ENCODE results near the gene BSND. TPM values are rescaled to one million over a fixed set of nuclear protein-coding genes. Genes with fewer than 3 reads are reported as not detected.

The BSND gene
- total RNA-seq = not detected

GRCh38 chr1:54998677-54999076, at the start of gene BSND:
BSND (plus strand) TSS chr1:54998933; CDS start chr1:54999187, 254 bp downstream.
- Histone ChIP-seq H3K4me1 (peaks cover 0 to 6% of the 10 kb centered on the region in 2 donors), H3K4me3 (no peak within 1 kb of the TSS), H3K27ac (no peak within 1 kb of the TSS), H3K36me3 (no peaks in the 10 kb centered on the region), H3K9me3 (no peaks in the 10 kb centered on the region), H3K27me3 (peaks cover 13 to 16% (median 16%) of the 10 kb centered on the region in 3 donors)
- no peak for DNase-seq
- in situ Hi-C loops (cut with MboI; ENCODE audit: low sequenced_read_pairs in 4 of 4) = loop anchor here in 3 of 4 donors (5.0 kb wide), 2 partner anchors 46 to 51 kb away; no protein-coding TSS in a partner anchor
- intact Hi-C loops (cut with DNase I; ENCODE audit: low total_unique reads) = no loop called here
- TF ChIP-seq CTCF (IDR thresholded peaks at IDR 0.05 in 4 of 5, conservative IDR thresholded peaks at IDR 0.05 in 1 of 5) (no peak), POLR2A (IDR thresholded peaks at IDR 0.05) (no peak)
- ATAC-seq = no peak

- Histone ChIP-seq H3K4me3 (no peak overlapping the region), H3K4me1 (peaks cover 7 to 9% of the 10 kb centered on the region in 2 donors), H3K27me3 (no peaks in the 10 kb centered on the region), H3K36me3 (no peaks in the 10 kb centered on the region), H3K9me3 (no peaks in the 10 kb centered on the region), H3K27ac (no peak overlapping the region)
- no peak for ATAC-seq
- in situ Hi-C loops (cut with MboI; ENCODE audit: low sequenced_read_pairs in 4 of 4) = loop anchor here in 2 of 4 donors (5.0 kb wide), 1 partner anchor 48 kb away; the partner anchor contains the start of gene BSND (in 2 of the 2)
- TF ChIP-seq POLR2A (IDR thresholded peaks at IDR 0.05) (no peak), CTCF (IDR thresholded peaks at IDR 0.05 in 4 of 5, conservative IDR thresholded peaks at IDR 0.05 in 1 of 5) (no peak)
- no peak for DNase-seq
- intact Hi-C loops (cut with DNase I; ENCODE audit: low total_unique reads) = no loop called here
These were observed 49.7 kb upstream of the BSND start for GRCh38 chr1:54949053-54949452.

- H3K27me3 ChIP-seq = no peaks in the 10 kb centered on the region
- no peak for ATAC-seq
- no peak for DNase-seq
- no peak overlapping the region for H3K4me3 ChIP-seq
- H3K4me1 ChIP-seq = peaks cover 7 to 9% of the 10 kb centered on the region in 2 donors
- H3K9me3 ChIP-seq = no peaks in the 10 kb centered on the region
- TF ChIP-seq POLR2A (IDR thresholded peaks at IDR 0.05) (no peak), CTCF (IDR thresholded peaks at IDR 0.05 in 4 of 5, conservative IDR thresholded peaks at IDR 0.05 in 1 of 5) (no peak)
- intact Hi-C loops (cut with DNase I; ENCODE audit: low total_unique reads) = loop anchor here (1.0 kb wide), 2 partner anchors 46 to 72 kb away; no protein-coding TSS in a partner anchor
- H3K36me3 ChIP-seq = no peaks in the 10 kb centered on the region
- in situ Hi-C loops (cut with MboI; ENCODE audit: low sequenced_read_pairs in 4 of 4) = loop anchor here in 2 of 4 donors (5.0 kb wide), 2 partner anchors 42 to 47 kb away; partner anchors contain the start of gene BSND (in 1 of the 2)
- peak overlapping the region in 1 of 4 donors; percentile 75 for H3K27ac ChIP-seq
These were observed 48.7 kb upstream of the BSND start for GRCh38 chr1:54950006-54950368.

- ATAC-seq = peak; percentile 94 to 95
- intact Hi-C loops (cut with DNase I; ENCODE audit: low total_unique reads) = loop anchor here (1.0 kb wide), 2 partner anchors 46 to 72 kb away; no protein-coding TSS in a partner anchor
- Histone ChIP-seq H3K36me3 (no peaks in the 10 kb centered on the region), H3K27me3 (no peaks in the 10 kb centered on the region), H3K4me1 (peaks cover 5 to 7% of the 10 kb centered on the region in 2 donors), H3K9me3 (no peaks in the 10 kb centered on the region), H3K27ac (peak overlapping the region; percentile 23 to 75 (median 61)), H3K4me3 (peak overlapping the region in 3 of 4 donors; percentile 35 to 48 (median 39))
- DNase-seq = peak; percentile 35 to 66
- TF ChIP-seq CTCF (IDR thresholded peaks at IDR 0.05 in 4 of 5, conservative IDR thresholded peaks at IDR 0.05 in 1 of 5) = peak; percentile 51 to 88 (median 79)
- TF ChIP-seq POLR2A (IDR thresholded peaks at IDR 0.05) = no peak
- in situ Hi-C loops (cut with MboI; ENCODE audit: low sequenced_read_pairs in 4 of 4) = loop anchor here in 2 of 4 donors (5.0 kb wide), 2 partner anchors 42 to 47 kb away; partner anchors contain the start of gene BSND (in 1 of the 2)
These were observed 48.2 kb upstream of the BSND start for GRCh38 chr1:54950369-54951163.

Measured in gastrocnemius medialis (tissue), 4 donors.